SH-SY5Y (cell line): ENCODE measurements around the gene SOX13.

Source experiments
- GATA2 ChIP-seq: IDR thresholded peaks from 2 replicates; pipeline ENCODE4 v1.6.1; 2011; ENCODE audit warnings: mild to moderate bottlenecking, low read depth, low read length
- GATA3 ChIP-seq: IDR thresholded peaks from 2 replicates; pipeline ENCODE4 v1.6.1; 2011; ENCODE audit warnings: low read depth, mild to moderate bottlenecking, low read length, moderate library complexity

DNA sequence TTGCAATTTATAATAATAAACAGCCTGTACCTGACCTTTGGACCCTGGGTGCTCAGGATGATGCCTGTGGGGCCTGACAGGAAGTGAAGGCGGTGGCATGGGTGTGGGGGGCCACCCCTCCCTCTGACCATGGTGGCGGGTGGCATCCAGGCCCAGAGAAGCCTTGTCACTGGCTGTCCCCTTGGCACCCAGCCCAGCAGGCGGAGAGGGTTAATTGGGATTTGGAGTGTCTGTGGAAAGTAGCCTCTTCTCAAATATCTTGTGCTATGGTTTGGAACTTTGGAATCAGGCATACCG is 20.5 kb downstream of the SOX13 start:
- TF ChIP-seq GATA2 (no peak), GATA3 (no peak)
